ENCODE data around the gene PRODH2. TPM values are rescaled to one million over a fixed set of nuclear protein-coding genes. Genes with fewer than 3 reads are reported as not detected.

The PRODH2 gene
- total RNA-seq, 1 donor = not detected

DNA sequence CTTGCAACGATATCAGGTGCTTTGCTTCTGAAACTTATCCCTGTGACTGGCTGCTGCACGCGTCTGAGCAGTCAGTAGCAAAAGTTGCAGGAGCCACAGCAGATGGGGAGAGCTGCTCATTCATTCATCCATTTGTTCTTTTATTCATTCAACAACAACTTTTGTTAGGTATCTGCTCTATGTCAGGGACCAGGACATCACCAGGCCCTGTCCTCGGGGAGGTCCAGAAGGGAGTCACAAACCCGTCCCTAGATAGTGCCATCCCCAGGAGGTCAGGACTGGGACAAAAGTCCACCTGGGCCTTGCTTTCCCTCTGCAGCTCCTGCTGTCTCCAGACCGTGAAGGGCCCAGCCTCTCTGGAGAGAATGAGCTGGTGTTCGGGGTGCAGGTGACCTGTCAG, 34.7 kb downstream of the PRODH2 start:
- H3K4me3 ChIP-seq (ENCODE audit: low read depth, low read length) = no peak overlapping the region
- DNase-seq (ENCODE audit: low read depth) = no peak
- TF ChIP-seq, protein P1, sequence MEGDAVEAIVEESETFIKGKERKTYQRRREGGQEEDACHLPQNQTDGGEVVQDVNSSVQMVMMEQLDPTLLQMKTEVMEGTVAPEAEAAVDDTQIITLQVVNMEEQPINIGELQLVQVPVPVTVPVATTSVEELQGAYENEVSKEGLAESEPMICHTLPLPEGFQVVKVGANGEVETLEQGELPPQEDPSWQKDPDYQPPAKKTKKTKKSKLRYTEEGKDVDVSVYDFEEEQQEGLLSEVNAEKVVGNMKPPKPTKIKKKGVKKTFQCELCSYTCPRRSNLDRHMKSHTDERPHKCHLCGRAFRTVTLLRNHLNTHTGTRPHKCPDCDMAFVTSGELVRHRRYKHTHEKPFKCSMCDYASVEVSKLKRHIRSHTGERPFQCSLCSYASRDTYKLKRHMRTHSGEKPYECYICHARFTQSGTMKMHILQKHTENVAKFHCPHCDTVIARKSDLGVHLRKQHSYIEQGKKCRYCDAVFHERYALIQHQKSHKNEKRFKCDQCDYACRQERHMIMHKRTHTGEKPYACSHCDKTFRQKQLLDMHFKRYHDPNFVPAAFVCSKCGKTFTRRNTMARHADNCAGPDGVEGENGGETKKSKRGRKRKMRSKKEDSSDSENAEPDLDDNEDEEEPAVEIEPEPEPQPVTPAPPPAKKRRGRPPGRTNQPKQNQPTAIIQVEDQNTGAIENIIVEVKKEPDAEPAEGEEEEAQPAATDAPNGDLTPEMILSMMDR (IDR thresholded peaks at IDR 0.05; ENCODE audit: insufficient read depth, low read depth, low read length) = no peak

DNA sequence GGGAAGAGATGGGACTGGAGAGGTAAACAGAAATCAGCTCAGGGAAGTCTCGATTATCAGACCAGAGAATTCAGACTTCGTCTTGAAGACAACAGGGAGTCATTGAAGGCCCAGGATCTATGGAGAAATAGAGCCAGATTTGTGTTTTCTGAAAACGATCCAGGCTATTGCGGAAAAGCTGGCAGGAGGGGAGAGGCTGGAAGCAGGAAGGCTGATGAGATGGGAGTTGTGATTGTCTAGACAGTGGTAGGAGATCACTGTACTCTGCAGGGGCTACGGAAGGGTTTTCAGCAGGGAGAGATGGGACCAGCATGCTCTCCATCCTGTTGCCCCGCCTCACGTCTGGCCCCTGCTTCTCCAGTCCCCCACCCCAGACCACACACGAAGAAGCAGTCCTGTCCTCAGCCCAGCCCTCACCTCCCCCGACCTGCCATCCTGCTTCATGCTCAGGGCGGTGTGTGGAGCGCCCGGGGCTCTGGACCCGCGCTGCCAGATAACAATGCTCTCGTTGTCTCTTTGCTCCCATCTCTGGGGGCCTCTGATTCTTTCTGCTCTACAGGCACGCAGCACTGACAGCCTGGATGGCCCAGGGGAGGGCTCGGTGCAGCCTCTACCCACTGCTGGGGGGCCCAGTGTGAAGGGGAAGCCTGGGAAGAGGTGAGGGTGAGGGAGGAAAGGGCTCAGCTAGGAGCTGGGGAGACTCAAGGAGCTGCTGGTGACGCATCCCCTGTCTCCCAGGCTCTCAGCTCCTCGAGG, 35.4 kb downstream of the PRODH2 start:
- no peak overlapping the region for H3K4me3 ChIP-seq (ENCODE audit: low read depth, low read length)
- TF ChIP-seq, protein P1 (IDR thresholded peaks at IDR 0.05; ENCODE audit: insufficient read depth, low read depth, low read length) = no peak
- DNase-seq (ENCODE audit: low read depth) = no peak

DNA sequence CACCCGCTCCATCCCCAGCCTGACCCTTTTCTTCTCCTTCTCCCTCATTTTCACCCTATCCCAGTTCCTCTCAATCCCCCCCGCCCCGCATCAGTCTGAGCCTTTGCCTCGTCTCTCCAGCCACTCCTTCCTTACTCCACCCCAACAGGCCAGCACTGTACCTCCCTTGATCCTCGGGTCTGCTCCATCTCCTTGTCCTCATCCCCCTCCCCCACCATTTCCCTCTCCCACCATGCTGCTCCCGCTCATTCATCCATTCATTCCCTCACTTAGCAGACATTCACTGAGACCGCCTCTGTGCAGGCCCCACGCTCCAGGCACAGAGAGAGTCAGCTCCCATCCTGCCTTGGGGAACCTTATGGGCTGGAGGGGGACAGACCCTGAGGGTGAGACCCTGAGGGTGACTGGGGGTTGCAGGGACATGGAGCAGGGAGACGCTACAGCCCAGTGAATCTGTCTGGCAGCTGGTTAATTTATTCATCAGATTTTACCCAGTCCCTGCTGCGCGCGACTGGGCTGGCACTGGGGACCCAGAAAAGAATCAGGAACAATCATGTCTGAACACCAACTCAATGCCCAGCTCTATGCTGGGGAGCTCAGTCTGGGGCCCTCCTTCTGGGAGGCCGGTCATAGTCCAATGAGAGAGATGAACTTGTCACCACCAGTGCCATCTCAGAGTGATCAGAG, 36.4 kb downstream of the PRODH2 start:
- TF ChIP-seq, protein P1 (IDR thresholded peaks at IDR 0.05; ENCODE audit: insufficient read depth, low read depth, low read length) = no peak
- peak overlapping the region; percentile 73 for H3K4me3 ChIP-seq (ENCODE audit: low read depth, low read length)
- no peak for DNase-seq (ENCODE audit: low read depth)

DNA sequence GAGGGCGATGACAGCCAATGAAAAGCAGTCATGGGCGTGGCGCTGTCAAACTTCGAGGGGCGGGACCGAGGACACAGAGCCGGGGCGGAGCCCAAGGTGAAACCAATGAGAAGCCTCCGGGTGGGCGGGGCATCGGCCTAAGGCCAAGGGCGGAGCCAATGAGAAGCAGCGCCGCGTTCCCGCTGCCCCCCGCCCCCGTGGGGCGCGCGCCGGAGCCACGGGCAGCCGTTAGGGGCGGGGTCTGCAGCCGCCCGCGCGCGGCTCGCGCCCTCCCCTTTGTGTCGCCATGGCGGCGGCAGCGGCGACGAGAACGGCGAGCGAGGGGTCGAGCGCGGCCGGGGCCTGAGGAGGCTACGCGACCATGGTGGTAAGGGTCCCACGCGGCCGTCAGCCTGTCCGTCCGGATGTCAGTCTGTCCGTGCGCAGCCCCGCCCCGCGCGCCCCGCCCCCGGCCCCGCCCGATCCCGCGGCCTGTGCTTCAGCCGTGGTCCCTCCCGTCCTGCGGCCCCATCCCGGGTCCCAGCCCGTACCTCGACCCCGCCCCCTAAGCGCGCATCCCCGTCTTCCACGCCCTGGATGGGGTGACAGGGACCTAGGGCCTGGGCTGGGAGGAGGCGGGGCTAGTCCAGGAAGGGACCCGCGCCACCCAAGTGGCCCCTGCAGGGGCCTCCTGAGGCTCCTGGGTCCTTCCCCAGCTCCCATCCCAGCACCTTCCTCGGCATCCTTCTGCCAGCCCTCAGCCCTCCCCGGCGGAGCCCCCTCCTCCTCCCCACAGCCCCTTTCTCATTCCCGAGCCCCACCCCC, 37.1 kb downstream of the PRODH2 start, which contains the start of gene ARHGAP33:
Gene ARHGAP33 (plus strand): TSS at position 267 of the 804 bp plus-strand sequence. CDS start 95 bp downstream, at position 362.
- TF ChIP-seq, protein P1 (IDR thresholded peaks at IDR 0.05; ENCODE audit: insufficient read depth, low read depth, low read length) = no peak
- DNase-seq (ENCODE audit: low read depth) = peak; percentile 95
- peak within 1 kb of the TSS; percentile 73 for H3K4me3 ChIP-seq (ENCODE audit: low read depth, low read length)

DNA sequence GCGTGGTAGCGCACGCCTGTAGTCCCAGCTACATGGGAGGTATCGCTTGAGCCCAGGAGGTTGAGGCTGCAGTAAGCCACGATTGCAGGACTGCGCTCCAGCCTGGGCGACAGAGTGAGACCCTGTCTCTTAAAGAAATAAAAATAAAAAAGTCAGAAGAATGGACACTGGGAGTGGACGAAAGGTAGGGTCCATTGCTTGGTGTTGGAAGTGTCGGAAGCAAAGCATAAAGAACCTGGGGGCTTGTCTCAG, 37.7 kb downstream of the PRODH2 start:
- H3K4me3 ChIP-seq (ENCODE audit: low read depth, low read length) = peak overlapping the region; percentile 73
- DNase-seq (ENCODE audit: low read depth) = no peak
- TF ChIP-seq, protein P1 (IDR thresholded peaks at IDR 0.05; ENCODE audit: insufficient read depth, low read depth, low read length) = no peak

DNA sequence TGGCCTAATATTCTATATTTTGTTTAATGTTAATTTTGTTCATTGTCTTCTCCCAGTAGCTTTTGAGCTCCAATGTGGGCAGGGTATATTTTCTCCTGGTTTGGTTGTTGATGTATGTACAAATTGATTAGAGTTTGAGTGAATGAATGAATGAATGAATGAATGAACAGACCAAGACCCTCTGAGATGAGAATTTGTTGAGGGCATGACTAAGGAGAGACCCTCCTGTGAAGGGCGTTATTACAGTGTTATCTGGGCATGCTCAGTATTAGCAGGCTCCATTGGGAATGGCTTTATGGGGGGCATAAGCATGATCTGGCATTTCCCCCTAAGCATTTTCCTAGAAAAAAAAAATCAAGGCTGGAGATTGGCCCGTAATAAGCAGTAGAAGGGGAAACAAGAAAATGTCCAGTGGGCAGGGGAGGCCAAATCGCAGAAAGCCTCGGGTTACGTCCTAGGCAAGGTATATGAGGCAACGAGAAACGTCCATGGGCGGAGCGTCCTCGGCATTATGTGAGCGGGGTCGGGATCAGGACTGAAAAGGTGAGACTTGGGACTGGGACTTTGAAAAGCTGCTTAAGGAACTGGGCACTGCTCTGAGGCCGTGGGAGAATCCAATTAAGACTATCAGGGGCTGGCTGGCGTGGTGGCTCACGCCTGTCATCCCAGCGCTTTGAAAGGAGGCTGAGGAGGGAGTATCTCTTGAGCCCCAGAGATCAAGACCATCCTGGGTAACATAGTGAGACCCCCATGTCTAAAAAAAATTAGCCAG, 38.2 kb downstream of the PRODH2 start:
- peak overlapping the region; percentile 73 for H3K4me3 ChIP-seq (ENCODE audit: low read depth, low read length)
- TF ChIP-seq, protein P1 (IDR thresholded peaks at IDR 0.05; ENCODE audit: insufficient read depth, low read depth, low read length) = no peak
- DNase-seq (ENCODE audit: low read depth) = no peak

All from fibroblast of villous mesenchyme (primary cell).